PC-3 (cell line): Measurements from ENCODE around the gene RBBP4. TPM values are rescaled to one million over a fixed set of nuclear protein-coding genes. Genes with fewer than 3 reads are reported as not detected.
"Not testable (repeated sequence)": the region's sequence is repeated elsewhere in the genome, so short reads cannot be mapped to it uniquely, and the experiment has no call there.

Source experiments
- ATAC-seq: fragments of 200-7000 bp; cut with Tn5 transposase; 2 replicates; pipeline ENCODE4 v1.9.1; 2020; ENCODE audit warnings: mild to moderate bottlenecking, moderate library complexity
- BruUV-seq: library from RNA; stranded (reverse); fragments of 400-500 nt; replicated peaks from 2 replicates; lab custom pipeline; 2021; lab: Mats Ljungman, UMichigan
- CTCF ChIA-PET: fragments of 300-600 bp; sonication (Branson Sonifier 250); formaldehyde crosslinking; loops from one replicate; lab custom pipeline; 2022; ENCODE audit warnings: antibody characterized with exemption; lab: Charles Lee
- POLR2A ChIA-PET: fragments of 300-600 bp; sonication (Branson Sonifier 250); formaldehyde crosslinking; loops from one replicate; lab custom pipeline; 2022; ENCODE audit warnings: antibody characterized with exemption; ENCODE audit not compliant: unreplicated experiment; lab: Charles Lee
- DNase-seq: peaks from one replicate; pipeline ENCODE4 v3.0.0-alpha.2; 2015
- H2AFZ ChIP-seq: fragments of 300-600 bp; sonication (generic); 2 replicates; pipeline ENCODE4 v1.6.0; 2016; ENCODE audit warnings: antibody characterized with exemption, low read length
- H3F3A ChIP-seq: fragments of 300-600 bp; sonication (generic); one replicate; pipeline ENCODE4 v1.6.0; 2017; ENCODE audit warnings: antibody characterized with exemption, low read length, control low read depth, mild to moderate bottlenecking; ENCODE audit not compliant: unreplicated experiment
- H3K27ac ChIP-seq: fragments of 300-600 bp; sonication (generic); 2 replicates; pipeline ENCODE4 v1.5.1; 2016; ENCODE audit warnings: mild to moderate bottlenecking, low read length
- H3K27me3 ChIP-seq: fragments of 300-600 bp; sonication (generic); 2 replicates; pipeline ENCODE4 v1.6.1; 2016; ENCODE audit warnings: low read length, mixed read lengths
- H3K36me3 ChIP-seq: fragments of 300-600 bp; sonication (generic); 2 replicates; pipeline ENCODE4 v1.6.1; 2016; ENCODE audit warnings: low read depth, mixed run types, low read length, mixed read lengths
- H3K4me1 ChIP-seq: fragments of 300-600 bp; sonication (generic); 2 replicates; pipeline ENCODE4 v1.5.1; 2016; ENCODE audit warnings: low read length; ENCODE audit not compliant: insufficient read depth
- H3K4me2 ChIP-seq: fragments of 300-600 bp; sonication (generic); 2 replicates; pipeline ENCODE4 v1.6.0; 2016; ENCODE audit warnings: low read length
- H3K4me3 ChIP-seq: fragments of 300-600 bp; sonication (generic); 2 replicates; pipeline ENCODE4 v1.5.1; 2016; ENCODE audit warnings: mild to moderate bottlenecking, low read length, mixed read lengths
- H3K79me2 ChIP-seq: fragments of 300-600 bp; sonication (generic); 2 replicates; pipeline ENCODE4 v1.6.1; 2017; ENCODE audit warnings: low read length, mixed read lengths
- H3K9ac ChIP-seq: fragments of 300-600 bp; sonication (generic); 2 replicates; pipeline ENCODE4 v1.6.0; 2016; ENCODE audit warnings: mild to moderate bottlenecking, low read length
- H3K9me2 ChIP-seq: fragments of 300-600 bp; sonication (generic); replicated peaks from 2 replicates; pipeline ENCODE4 v1.6.1; 2016; ENCODE audit warnings: mixed run types, low read length, mixed read lengths
- H3K9me3 ChIP-seq: fragments of 300-600 bp; sonication (generic); 2 replicates; pipeline ENCODE4 v1.6.1; 2016; ENCODE audit warnings: low read length, mixed read lengths
- H4K20me1 ChIP-seq: fragments of 300-600 bp; sonication (generic); 2 replicates; pipeline ENCODE4 v1.6.1; 2016; ENCODE audit warnings: low read length, mixed read lengths
- CTCF ChIP-seq: fragments of 300-600 bp; sonication (generic); conservative IDR thresholded peaks from 2 replicates; pipeline ENCODE4 v1.5.1; 2017; ENCODE audit warnings: antibody characterized with exemption, low read depth, mild to moderate bottlenecking, low read length
- EZH2 ChIP-seq: fragments of 300-600 bp; sonication (generic); IDR thresholded peaks from one replicate; pipeline ENCODE4 v1.6.1; 2017; ENCODE audit warnings: antibody characterized with exemption, mild to moderate bottlenecking, low read length; ENCODE audit not compliant: unreplicated experiment
- EZH2phosphoT487 ChIP-seq: fragments of 300-600 bp; sonication (generic); IDR thresholded peaks from 2 replicates; pipeline ENCODE4 v1.6.1; 2018; ENCODE audit warnings: mild to moderate bottlenecking, antibody characterized with exemption, low read length, borderline replicate concordance
- intact Hi-C: fragments of 100-400 bp; cut with micrococcal nuclease; formaldehyde crosslinking; loops from 2 replicates; pipeline ENCODE4 v1.9.0; 2023
- total RNA-seq: library from RNA; depleted of rRNA; stranded (reverse); fragments of >200 nt; gene quantifications from 2 replicates; pipeline ENCODE4 v1.2.3, GENCODE V29; 2014

The RBBP4 gene
- total RNA-seq, 1 experiment from 2014 or later = 201 TPM

- Histone ChIP-seq H3K9ac (no peak overlapping the region), H3K36me3 (no peaks in the 10 kb centered on the region; the same call in 1 of the 2 replicates), H3K27me3 (no peaks in the 10 kb centered on the region), H2AFZ (no peak overlapping the region), H3K27ac (no peak overlapping the region), H3K4me1 (peaks cover 12% of the 10 kb centered on the region; the same call in 1 of the 2 replicates), H3K4me2 (no peak overlapping the region), H3K79me2 (peaks cover 65% of the 10 kb centered on the region), H3F3A (no peaks in the 10 kb centered on the region), H4K20me1 (no peaks in the 10 kb centered on the region), H3K9me3 (no peaks in the 10 kb centered on the region), H3K9me2 (no peaks in the 10 kb centered on the region), H3K4me3 (no peak overlapping the region)
- peak; percentile 11; the same call in 1 of the 2 replicates for ATAC-seq
- ChIA-PET CTCF (no interaction called here), POLR2A (no interaction called here)
- no peak for DNase-seq
- no TSS peak for BruUV-seq
- intact Hi-C loops = no loop called here
- TF ChIP-seq EZH2 = no peak
- TF ChIP-seq CTCF = no peak
- no peak for TF ChIP-seq EZH2phosphoT487
Observed at GRCh38 chr1:32639489-32640075, 11.4 kb upstream of the RBBP4 start.

GRCh38 chr1:32642292-32642827 is 8.6 kb upstream of the RBBP4 start:
- H3K4me3 ChIP-seq, ATAC-seq, H4K20me1 ChIP-seq, intact Hi-C loops, BruUV-seq, DNase-seq, H3K27ac ChIP-seq, H3K9me3 ChIP-seq, H3K27me3 ChIP-seq, H2AFZ ChIP-seq, H3F3A ChIP-seq, CTCF ChIA-PET, H3K9ac ChIP-seq, H3K4me2 ChIP-seq, POLR2A ChIA-PET, H3K36me3 ChIP-seq, H3K4me1 ChIP-seq, H3K9me2 ChIP-seq: not testable (repeated sequence)
- peaks cover 68% of the 10 kb centered on the region for H3K79me2 ChIP-seq

- DNase-seq = no peak
- H3K9me3 ChIP-seq = no peaks in the 10 kb centered on the region
- H3K9me2 ChIP-seq = no peaks in the 10 kb centered on the region
- peaks cover 77% of the 10 kb centered on the region for H3K79me2 ChIP-seq
- no peaks in the 10 kb centered on the region for H4K20me1 ChIP-seq
- H3K4me1 ChIP-seq = peaks cover 10% of the 10 kb centered on the region; the same call in 1 of the 2 replicates
- H3K9ac ChIP-seq = no peak overlapping the region
- no peaks in the 10 kb centered on the region for H3K27me3 ChIP-seq
- TF ChIP-seq EZH2 = no peak
- no peak for TF ChIP-seq CTCF
- TF ChIP-seq EZH2phosphoT487 = no peak
- no peak overlapping the region for H3K27ac ChIP-seq
- no peak overlapping the region for H3K4me2 ChIP-seq
- no peaks in the 10 kb centered on the region for H3K36me3 ChIP-seq
- POLR2A ChIA-PET = no interaction called here
- H2AFZ ChIP-seq = no peak overlapping the region
- CTCF ChIA-PET = interaction anchor here (0.7 kb wide), 1 partner anchor 157 kb away, joined by 13 read pairs; no protein-coding TSS in a partner anchor
- no peaks in the 10 kb centered on the region for H3F3A ChIP-seq
- BruUV-seq = no TSS peak
- intact Hi-C loops = no loop called here
- H3K4me3 ChIP-seq = no peak overlapping the region
- ATAC-seq = no peak
Observed at GRCh38 chr1:32644426-32644825, 6.6 kb upstream of the RBBP4 start.
